PC-3 (cell line): ENCODE measurements around the gene STAC3. TPM values are rescaled to one million over a fixed set of nuclear protein-coding genes. Genes with fewer than 3 reads are reported as not detected.

Experiments
- ATAC-seq: fragments of 200-7000 bp; cut with Tn5 transposase; 2 replicates; pipeline ENCODE4 v1.9.1; 2020; ENCODE audit warnings: mild to moderate bottlenecking, moderate library complexity
- BruUV-seq: library from RNA; stranded (reverse); fragments of 400-500 nt; replicated peaks from 2 replicates; lab custom pipeline; 2021; lab: Mats Ljungman, UMichigan
- CTCF ChIA-PET: fragments of 300-600 bp; sonication (Branson Sonifier 250); formaldehyde crosslinking; loops from one replicate; lab custom pipeline; 2022; ENCODE audit warnings: antibody characterized with exemption; lab: Charles Lee
- POLR2A ChIA-PET: fragments of 300-600 bp; sonication (Branson Sonifier 250); formaldehyde crosslinking; loops from one replicate; lab custom pipeline; 2022; ENCODE audit warnings: antibody characterized with exemption; ENCODE audit not compliant: unreplicated experiment; lab: Charles Lee
- DNase-seq: peaks from one replicate; pipeline ENCODE4 v3.0.0-alpha.2; 2015
- H2AFZ ChIP-seq: fragments of 300-600 bp; sonication (generic); 2 replicates; pipeline ENCODE4 v1.6.0; 2016; ENCODE audit warnings: antibody characterized with exemption, low read length
- H3F3A ChIP-seq: fragments of 300-600 bp; sonication (generic); one replicate; pipeline ENCODE4 v1.6.0; 2017; ENCODE audit warnings: antibody characterized with exemption, low read length, control low read depth, mild to moderate bottlenecking; ENCODE audit not compliant: unreplicated experiment
- H3K27ac ChIP-seq: fragments of 300-600 bp; sonication (generic); 2 replicates; pipeline ENCODE4 v1.5.1; 2016; ENCODE audit warnings: mild to moderate bottlenecking, low read length
- H3K27me3 ChIP-seq: fragments of 300-600 bp; sonication (generic); 2 replicates; pipeline ENCODE4 v1.6.1; 2016; ENCODE audit warnings: low read length, mixed read lengths
- H3K36me3 ChIP-seq: fragments of 300-600 bp; sonication (generic); 2 replicates; pipeline ENCODE4 v1.6.1; 2016; ENCODE audit warnings: low read depth, mixed run types, low read length, mixed read lengths
- H3K4me1 ChIP-seq: fragments of 300-600 bp; sonication (generic); 2 replicates; pipeline ENCODE4 v1.5.1; 2016; ENCODE audit warnings: low read length; ENCODE audit not compliant: insufficient read depth
- H3K4me2 ChIP-seq: fragments of 300-600 bp; sonication (generic); 2 replicates; pipeline ENCODE4 v1.6.0; 2016; ENCODE audit warnings: low read length
- H3K4me3 ChIP-seq: fragments of 300-600 bp; sonication (generic); 2 replicates; pipeline ENCODE4 v1.5.1; 2016; ENCODE audit warnings: mild to moderate bottlenecking, low read length, mixed read lengths
- H3K79me2 ChIP-seq: fragments of 300-600 bp; sonication (generic); 2 replicates; pipeline ENCODE4 v1.6.1; 2017; ENCODE audit warnings: low read length, mixed read lengths
- H3K9ac ChIP-seq: fragments of 300-600 bp; sonication (generic); 2 replicates; pipeline ENCODE4 v1.6.0; 2016; ENCODE audit warnings: mild to moderate bottlenecking, low read length
- H3K9me2 ChIP-seq: fragments of 300-600 bp; sonication (generic); replicated peaks from 2 replicates; pipeline ENCODE4 v1.6.1; 2016; ENCODE audit warnings: mixed run types, low read length, mixed read lengths
- H3K9me3 ChIP-seq: fragments of 300-600 bp; sonication (generic); 2 replicates; pipeline ENCODE4 v1.6.1; 2016; ENCODE audit warnings: low read length, mixed read lengths
- H4K20me1 ChIP-seq: fragments of 300-600 bp; sonication (generic); 2 replicates; pipeline ENCODE4 v1.6.1; 2016; ENCODE audit warnings: low read length, mixed read lengths
- CTCF ChIP-seq: fragments of 300-600 bp; sonication (generic); conservative IDR thresholded peaks from 2 replicates; pipeline ENCODE4 v1.5.1; 2017; ENCODE audit warnings: antibody characterized with exemption, low read depth, mild to moderate bottlenecking, low read length
- EZH2 ChIP-seq: fragments of 300-600 bp; sonication (generic); IDR thresholded peaks from one replicate; pipeline ENCODE4 v1.6.1; 2017; ENCODE audit warnings: antibody characterized with exemption, mild to moderate bottlenecking, low read length; ENCODE audit not compliant: unreplicated experiment
- EZH2phosphoT487 ChIP-seq: fragments of 300-600 bp; sonication (generic); IDR thresholded peaks from 2 replicates; pipeline ENCODE4 v1.6.1; 2018; ENCODE audit warnings: mild to moderate bottlenecking, antibody characterized with exemption, low read length, borderline replicate concordance
- intact Hi-C: fragments of 100-400 bp; cut with micrococcal nuclease; formaldehyde crosslinking; loops from 2 replicates; pipeline ENCODE4 v1.9.0; 2023
- total RNA-seq: library from RNA; depleted of rRNA; stranded (reverse); fragments of >200 nt; gene quantifications from 2 replicates; pipeline ENCODE4 v1.2.3, GENCODE V29; 2014

Gene STAC3
- total RNA-seq, 1 experiment from 2014 or later: 1.8 TPM

- DNase-seq (no peak), ATAC-seq (no peak)
- no peaks in the 10 kb centered on the region for H4K20me1 ChIP-seq
- no peaks in the 10 kb centered on the region for H3K4me1 ChIP-seq
- no peaks in the 10 kb centered on the region for H3F3A ChIP-seq
- H2AFZ ChIP-seq: no peak overlapping the region
- no peaks in the 10 kb centered on the region for H3K79me2 ChIP-seq
- no peak overlapping the region for H3K4me3 ChIP-seq
- BruUV-seq: no TSS peak
- no peak overlapping the region for H3K27ac ChIP-seq
- intact Hi-C loops: no loop called here
- H3K9me3 ChIP-seq: no peaks in the 10 kb centered on the region
- H3K36me3 ChIP-seq: no peaks in the 10 kb centered on the region; the same call in 1 of the 2 replicates
- no peaks in the 10 kb centered on the region for H3K9me2 ChIP-seq
- no peak for TF ChIP-seq EZH2
- no peak for TF ChIP-seq CTCF
- TF ChIP-seq EZH2phosphoT487: no peak
- H3K27me3 ChIP-seq: no peaks in the 10 kb centered on the region
- ChIA-PET CTCF (no interaction called here), POLR2A (no interaction called here)
- no peak overlapping the region for H3K4me2 ChIP-seq
- H3K9ac ChIP-seq: no peak overlapping the region
Observed at GRCh38 chr12:57200497-57200896, 50.5 kb downstream of the STAC3 start.

DNA sequence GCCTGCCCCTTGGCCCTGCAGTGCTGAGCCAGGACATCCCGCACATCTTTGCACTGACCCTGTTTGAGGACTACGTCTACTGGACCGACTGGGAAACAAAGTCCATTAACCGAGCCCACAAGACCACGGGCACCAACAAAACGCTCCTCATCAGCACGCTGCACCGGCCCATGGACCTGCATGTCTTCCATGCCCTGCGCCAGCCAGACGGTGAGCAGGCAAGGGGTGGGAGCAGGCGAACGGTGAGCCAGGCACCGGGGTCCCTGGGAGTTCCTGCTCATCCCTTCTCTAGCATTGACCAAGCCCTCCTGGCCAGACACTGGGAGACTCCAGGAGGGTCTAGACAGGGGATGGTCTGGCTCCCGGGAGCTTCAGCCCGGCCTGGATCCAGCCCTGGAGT, 51.8 kb downstream of the STAC3 start:
- Histone ChIP-seq H3K4me3 (no peak overlapping the region), H3K27me3 (no peaks in the 10 kb centered on the region), H3K9me2 (no peaks in the 10 kb centered on the region), H3K4me1 (no peaks in the 10 kb centered on the region), H3K9ac (no peak overlapping the region), H3K9me3 (no peaks in the 10 kb centered on the region), H3F3A (no peaks in the 10 kb centered on the region), H3K4me2 (no peak overlapping the region), H4K20me1 (no peaks in the 10 kb centered on the region), H3K27ac (no peak overlapping the region), H3K79me2 (no peaks in the 10 kb centered on the region), H2AFZ (no peak overlapping the region), H3K36me3 (no peaks in the 10 kb centered on the region; the same call in 1 of the 2 replicates)
- BruUV-seq: no TSS peak
- ChIA-PET CTCF (no interaction called here), POLR2A (no interaction called here)
- intact Hi-C loops: no loop called here
- no peak for ATAC-seq
- TF ChIP-seq CTCF (no peak), EZH2phosphoT487 (no peak), EZH2 (no peak)
- no peak for DNase-seq

DNA sequence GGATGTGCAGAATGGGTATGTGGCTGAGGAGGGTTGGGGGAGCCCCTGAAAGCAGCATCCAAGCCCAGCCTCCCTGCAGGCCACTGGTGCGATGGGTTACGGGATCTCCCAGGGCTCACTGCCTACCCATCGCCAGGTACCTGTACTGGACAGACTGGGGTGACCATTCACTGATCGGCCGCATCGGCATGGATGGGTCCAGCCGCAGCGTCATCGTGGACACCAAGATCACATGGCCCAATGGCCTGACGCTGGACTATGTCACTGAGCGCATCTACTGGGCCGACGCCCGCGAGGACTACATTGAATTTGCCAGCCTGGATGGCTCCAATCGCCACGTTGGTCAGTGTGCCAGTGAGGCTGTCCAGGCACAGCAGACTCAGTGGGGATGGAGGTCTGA, 52.7 kb downstream of the STAC3 start:
- Histone ChIP-seq H3F3A (no peaks in the 10 kb centered on the region), H3K9ac (no peak overlapping the region), H3K4me1 (no peaks in the 10 kb centered on the region), H2AFZ (no peak overlapping the region), H3K27me3 (no peaks in the 10 kb centered on the region), H3K79me2 (no peaks in the 10 kb centered on the region), H3K4me3 (no peak overlapping the region), H3K9me2 (no peaks in the 10 kb centered on the region), H3K27ac (no peak overlapping the region), H3K4me2 (no peak overlapping the region), H3K9me3 (no peaks in the 10 kb centered on the region), H4K20me1 (no peaks in the 10 kb centered on the region), H3K36me3 (no peaks in the 10 kb centered on the region; the same call in 1 of the 2 replicates)
- ATAC-seq (no peak), DNase-seq (no peak)
- TF ChIP-seq EZH2phosphoT487 (no peak), CTCF (no peak), EZH2 (no peak)
- intact Hi-C loops: no loop called here
- no TSS peak for BruUV-seq
- ChIA-PET POLR2A (no interaction called here), CTCF (no interaction called here)
